Measurements from ENCODE around the gene NUDT10. TPM values are rescaled to one million over a fixed set of nuclear protein-coding genes. Genes with fewer than 3 reads are reported as not detected.
A peak's percentile ranks its signal among the peaks of the same experiment; 100 is the strongest.
"Not testable (repeated sequence)": the region's sequence is repeated elsewhere in the genome, so short reads cannot be mapped to it uniquely, and the experiment has no call there.

Gene NUDT10
- 1 to 10 TPM in 8 of 9 donors, under 1 TPM in 1; 0.76 to 4.0 (median 2.2) TPM for total RNA-seq
- polyA plus RNA-seq = 1 to 10 TPM; 1.4 to 3.8 (median 2.1) TPM
- long read RNA-seq, donor 1, partial matches to known transcripts = 0 of 2 reads
- long read RNA-seq, donor 1, other reads (novel, unspliced or antisense) = 0 of 2 reads
- long read RNA-seq, donor 2, partial matches to known transcripts = 0 of 2 reads
- long read RNA-seq, donor 2, other reads (novel, unspliced or antisense) = 0 of 2 reads
- long read RNA-seq, donor 3 = 0 reads
- long read RNA-seq, donor 4, partial matches to known transcripts = 0 of 1 reads
- long read RNA-seq, donor 4, other reads (novel, unspliced or antisense) = 0 of 1 reads
- long read RNA-seq, donor 5, transcript NUDT10-201 (2 exons, 1,917 nt) = major isoform, 9 of 9 reads
- long read RNA-seq, donor 5, partial matches to known transcripts = 0 of 9 reads
- long read RNA-seq, donor 5, other reads (novel, unspliced or antisense) = 0 of 9 reads
- long read RNA-seq, donor 6 = 0 reads
- long read RNA-seq, donor 7 = 0 reads
- long read RNA-seq, donor 8 = 0 reads
- long read RNA-seq, donor 9, partial matches to known transcripts = 0 of 2 reads
- long read RNA-seq, donor 9, other reads (novel, unspliced or antisense) = 0 of 2 reads
- long read RNA-seq, donor 10, partial matches to known transcripts = 0 of 1 reads
- long read RNA-seq, donor 10, other reads (novel, unspliced or antisense) = 0 of 1 reads

- TF ChIP-seq CTCF (IDR thresholded peaks at IDR 0.05) = no peak
- TF ChIP-seq POLR2A (IDR thresholded peaks at IDR 0.05) = peak; percentile 8 to 28
- peaks cover 5% of the 10 kb centered on the region for H3K27me3 ChIP-seq
- intact Hi-C loops (cut with DNase I) = no loop called here
- H3K36me3 ChIP-seq (replicated peaks in 1 of 2) = no peaks in the 10 kb centered on the region
- H3K9me3 ChIP-seq (replicated peaks in 1 of 3) = no peaks in the 10 kb centered on the region
- peak; percentile 23 to 68 (median 54) for DNase-seq
- H3K4me1 ChIP-seq (replicated peaks in 1 of 2) = no peaks in the 10 kb centered on the region
- peak within 1 kb of the TSS in 2 of 4 donors; percentile 20 to 58 for H3K4me3 ChIP-seq
- H3K27ac ChIP-seq = no peak within 1 kb of the TSS
- WGBS, 4 donors = 0 to 55% (median 12%) methylated on average over 1 to 66 of the region's 68 CpGs
Observed at GRCh38 chrX:51332188-51332942, at the start of gene NUDT10. NUDT10 (plus strand) TSS chrX:51332822; CDS start chrX:51332966, 144 bp downstream.

GRCh38 chrX:51292421-51292820 lies 40.2 kb upstream of the NUDT10 start:
- Histone ChIP-seq H3K4me3 (no peak overlapping the region), H3K4me1 (replicated peaks in 1 of 2) (no peaks in the 10 kb centered on the region), H3K9me3 (replicated peaks in 1 of 3) (no peaks in the 10 kb centered on the region), H3K27ac (no peak overlapping the region), H3K27me3 (no peaks in the 10 kb centered on the region), H3K36me3 (replicated peaks in 1 of 2) (no peaks in the 10 kb centered on the region)
- no peak for DNase-seq
- TF ChIP-seq POLR2A (IDR thresholded peaks at IDR 0.05) = no peak
- no peak for TF ChIP-seq CTCF (IDR thresholded peaks at IDR 0.05)
- intact Hi-C loops (cut with DNase I) = no loop called here
- WGBS, 4 donors = 33 to 66% (median 50%) methylated on average over 1 to 3 of the region's 3 CpGs

DNA sequence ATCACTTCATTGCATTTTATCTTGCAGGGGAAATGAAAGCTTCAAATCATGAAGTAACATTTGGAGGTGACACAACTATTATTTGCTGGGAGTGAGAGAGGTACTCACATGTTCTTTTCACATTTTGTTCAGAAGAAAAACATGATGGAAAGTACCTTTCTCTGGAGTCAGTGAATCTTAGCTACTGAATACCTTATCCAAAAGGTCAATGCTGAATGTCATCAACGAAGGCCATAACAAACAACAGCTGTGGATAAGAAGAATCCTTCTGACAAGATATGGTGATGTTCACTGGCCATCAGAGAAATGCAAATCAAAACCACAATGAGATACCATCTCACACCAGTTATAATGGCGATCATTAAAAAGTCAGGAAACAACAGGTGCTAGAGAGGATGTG lies 36.5 kb upstream of the NUDT10 start:
- no peaks in the 10 kb centered on the region for H3K36me3 ChIP-seq (replicated peaks in 1 of 2)
- no peak overlapping the region for H3K4me3 ChIP-seq
- H3K27me3 ChIP-seq = peaks cover 7% of the 10 kb centered on the region
- no peak overlapping the region for H3K27ac ChIP-seq
- no peaks in the 10 kb centered on the region for H3K4me1 ChIP-seq (replicated peaks in 1 of 2)
- 66 to 85% (median 80%) methylated on average over 2 of the region's 2 CpGs for WGBS, 4 donors
- H3K9me3 ChIP-seq (replicated peaks in 1 of 3) = no peaks in the 10 kb centered on the region
- no peak for DNase-seq
- intact Hi-C loops (cut with DNase I) = no loop called here
- TF ChIP-seq POLR2A (IDR thresholded peaks at IDR 0.05) (no peak), CTCF (IDR thresholded peaks at IDR 0.05) (no peak)

DNA sequence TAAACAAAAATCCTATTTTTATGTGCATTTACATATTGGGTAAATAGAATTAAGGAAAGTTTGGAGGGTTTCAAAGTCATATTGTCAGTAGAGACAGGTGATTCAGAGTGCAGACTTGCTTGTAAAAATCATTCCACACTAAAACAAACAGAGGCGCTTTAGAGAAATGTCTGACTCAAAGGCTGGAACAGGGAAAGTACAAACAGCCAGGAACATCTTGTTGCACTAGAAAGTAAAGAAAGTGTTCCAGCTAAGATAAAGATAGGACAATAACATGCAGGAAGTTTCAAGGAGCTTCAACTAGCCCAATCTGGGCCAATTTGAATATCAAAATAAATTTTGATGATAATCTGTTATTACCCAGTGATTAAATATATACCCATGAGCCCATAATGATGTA lies 16.4 kb upstream of the NUDT10 start:
- TF ChIP-seq POLR2A (IDR thresholded peaks at IDR 0.05) (no peak), CTCF (IDR thresholded peaks at IDR 0.05) (no peak)
- intact Hi-C loops (cut with DNase I) = no loop called here
- no peak for DNase-seq
- Histone ChIP-seq H3K9me3 (replicated peaks in 1 of 3) (no peaks in the 10 kb centered on the region), H3K4me1 (replicated peaks in 1 of 2) (no peaks in the 10 kb centered on the region), H3K36me3 (replicated peaks in 1 of 2) (no peaks in the 10 kb centered on the region), H3K4me3 (no peak overlapping the region), H3K27me3 (peaks cover 6% of the 10 kb centered on the region), H3K27ac (no peak overlapping the region)
- 84 to 91% (median 88%) methylated on average over 1 of the region's 1 CpG for WGBS, 4 donors

DNA sequence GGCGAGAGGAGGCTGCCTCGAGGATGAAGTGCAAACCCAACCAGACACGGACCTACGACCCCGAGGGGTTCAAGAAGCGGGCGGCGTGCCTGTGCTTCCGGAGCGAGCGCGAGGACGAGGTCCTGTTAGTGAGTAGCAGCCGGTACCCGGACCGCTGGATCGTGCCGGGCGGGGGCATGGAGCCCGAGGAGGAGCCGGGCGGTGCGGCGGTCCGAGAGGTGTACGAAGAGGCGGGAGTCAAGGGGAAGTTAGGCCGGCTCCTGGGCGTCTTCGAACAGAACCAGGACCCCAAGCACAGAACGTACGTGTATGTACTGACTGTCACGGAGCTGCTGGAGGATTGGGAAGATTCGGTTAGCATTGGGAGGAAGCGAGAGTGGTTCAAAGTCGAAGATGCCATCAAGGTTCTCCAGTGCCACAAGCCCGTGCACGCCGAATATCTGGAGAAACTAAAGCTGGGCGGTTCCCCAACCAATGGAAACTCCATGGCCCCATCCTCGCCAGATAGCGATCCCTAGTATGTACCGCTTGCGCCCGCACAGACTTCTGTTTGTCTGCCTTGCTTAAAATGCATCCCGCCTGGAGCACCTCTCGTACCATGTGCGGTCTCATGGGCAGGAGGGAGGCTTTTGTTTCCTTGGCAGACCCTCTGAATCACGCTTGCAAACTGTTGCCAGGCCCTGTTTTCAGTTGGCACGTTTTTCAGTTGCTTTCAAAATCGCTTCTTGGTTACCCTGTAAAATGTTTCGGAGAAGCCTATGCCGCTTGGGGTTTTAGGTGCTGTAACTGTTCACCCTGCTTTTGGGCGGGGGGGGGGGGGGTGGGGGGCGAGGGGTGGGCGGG lies 542 bp downstream of the NUDT10 start:
- H3K4me3 ChIP-seq = peak overlapping the region in 2 of 4 donors; percentile 20 to 58
- H3K4me1 ChIP-seq (replicated peaks in 1 of 2); H3K27ac ChIP-seq; H3K9me3 ChIP-seq (replicated peaks in 1 of 3); intact Hi-C loops (cut with DNase I); H3K36me3 ChIP-seq (replicated peaks in 1 of 2); DNase-seq; H3K27me3 ChIP-seq: not testable (repeated sequence)
- WGBS, 4 donors = 6 to 64% (median 20%) methylated on average over 7 to 50 of the region's 56 CpGs

Data from adrenal gland (tissue), 19 donors.